D341Med (cell line): ENCODE results near the gene TRIM67.
"Not testable (repeated sequence)": the region's sequence is repeated elsewhere in the genome, so short reads cannot be mapped to it uniquely, and the experiment has no call there.

Source experiments
- DNase-seq: peaks from one replicate; pipeline ENCODE4 v3.0.0; 2012; ENCODE audit warnings: low spot score

TRIM67 gene

DNA sequence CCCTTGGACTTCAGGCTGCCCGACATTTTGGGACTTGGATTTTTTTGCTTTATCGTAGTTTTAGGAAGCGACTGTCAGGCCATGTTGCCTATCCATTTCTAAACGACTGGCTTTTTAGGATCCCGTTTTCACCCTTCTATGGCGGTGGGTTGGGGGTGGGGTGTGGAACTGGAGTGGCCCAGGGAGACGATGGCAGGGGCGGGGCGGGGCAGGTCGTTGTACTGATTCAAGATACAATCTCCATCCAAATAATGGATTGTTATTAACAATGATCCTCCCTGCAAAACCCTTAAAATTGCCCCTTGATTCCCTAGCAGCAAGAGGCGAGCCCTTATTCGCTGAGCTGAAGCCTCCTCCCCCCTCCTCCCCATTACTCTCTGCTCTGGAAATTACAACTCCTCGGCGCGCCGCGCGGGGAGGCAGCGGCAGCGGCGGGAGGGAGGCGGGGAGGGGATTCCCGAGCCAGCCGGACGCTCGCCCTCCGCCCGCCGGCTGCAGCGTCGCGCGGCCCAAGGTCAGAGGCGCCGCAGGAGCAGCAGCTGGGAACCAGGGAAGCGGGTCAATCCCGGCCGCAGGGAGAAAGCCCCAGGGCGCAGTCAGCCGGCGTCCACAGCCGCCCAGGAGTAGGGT, at the start of gene TRIM67:
Gene TRIM67, plus strand, starts transcription at position 392 of the 630 bp plus-strand sequence. CDS start 912 bp downstream, outside the sequence.
- DNase-seq = peak; percentile 83

DNA sequence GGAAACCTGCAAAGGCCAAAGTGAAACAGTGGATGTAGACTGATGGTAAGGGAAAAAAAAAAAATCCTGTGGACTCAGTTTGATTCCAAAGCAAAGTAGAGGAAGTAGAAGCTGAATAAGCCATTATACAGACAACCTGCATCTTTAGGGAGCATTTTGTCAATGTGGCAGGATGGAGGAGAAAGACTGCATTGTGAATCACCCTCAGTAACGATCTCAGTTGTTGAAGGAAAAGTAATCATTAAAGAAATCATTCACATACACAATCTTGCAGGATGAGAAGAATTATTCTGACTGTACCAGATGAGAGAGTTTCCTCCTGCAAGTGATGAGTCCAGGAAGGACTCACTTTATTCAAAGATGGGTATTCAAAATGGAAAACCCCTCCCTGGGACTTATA, 45.1 kb upstream of the TRIM67 start:
- DNase-seq = no peak

DNA sequence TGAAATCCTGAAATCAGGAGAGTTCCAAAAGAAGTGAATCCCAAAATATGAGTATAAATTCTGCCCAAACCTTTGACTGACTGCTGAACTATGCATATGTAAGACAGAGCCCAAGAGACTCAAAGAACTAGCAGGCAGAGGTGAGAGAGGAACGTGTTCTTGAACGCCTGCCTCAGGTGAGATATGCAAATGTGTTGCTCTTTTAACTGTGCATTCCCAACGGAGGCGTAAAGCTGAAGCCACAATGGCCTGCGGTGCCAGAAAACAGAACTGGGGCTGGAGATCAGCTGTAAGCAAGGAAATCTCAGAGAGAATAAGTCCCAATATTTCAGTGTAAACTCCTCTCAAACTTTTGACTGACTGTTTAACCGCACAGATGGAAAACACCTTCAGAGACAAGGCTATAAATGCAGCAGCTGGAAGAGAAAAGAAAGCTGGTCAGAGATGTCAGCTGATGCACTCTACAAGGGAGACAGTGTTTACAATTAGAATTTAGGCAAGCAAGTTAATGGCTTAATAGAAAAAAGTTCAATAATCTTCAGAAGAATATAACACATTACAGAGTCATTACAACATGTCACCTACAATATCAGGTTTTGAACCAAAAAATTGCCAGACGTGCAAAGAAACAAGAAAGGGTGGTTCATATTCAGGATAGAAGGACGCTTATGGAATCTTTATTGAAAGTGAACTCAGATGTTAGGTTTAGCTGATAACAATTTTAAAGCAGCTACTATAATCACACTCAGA, 43.0 kb upstream of the TRIM67 start:
- no peak for DNase-seq

DNA sequence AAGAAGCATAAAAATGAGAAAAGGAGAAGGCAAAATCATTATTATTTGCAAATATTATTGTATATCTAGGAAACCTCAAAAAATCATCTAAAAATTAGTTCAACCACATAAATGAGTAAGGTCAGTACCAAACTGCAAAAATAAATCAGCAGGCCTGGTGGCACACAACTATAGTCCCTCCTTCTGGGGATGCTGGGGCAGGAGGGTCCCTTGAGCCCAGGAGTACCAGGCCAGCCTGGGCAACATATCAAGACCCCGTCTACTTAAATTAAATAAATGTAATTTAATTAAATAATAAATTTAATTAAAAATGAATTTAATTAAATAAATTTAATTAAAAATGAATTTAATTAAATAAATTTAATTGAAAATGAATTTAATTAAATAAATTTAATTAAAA, 40.3 kb upstream of the TRIM67 start:
- no peak for DNase-seq

DNA sequence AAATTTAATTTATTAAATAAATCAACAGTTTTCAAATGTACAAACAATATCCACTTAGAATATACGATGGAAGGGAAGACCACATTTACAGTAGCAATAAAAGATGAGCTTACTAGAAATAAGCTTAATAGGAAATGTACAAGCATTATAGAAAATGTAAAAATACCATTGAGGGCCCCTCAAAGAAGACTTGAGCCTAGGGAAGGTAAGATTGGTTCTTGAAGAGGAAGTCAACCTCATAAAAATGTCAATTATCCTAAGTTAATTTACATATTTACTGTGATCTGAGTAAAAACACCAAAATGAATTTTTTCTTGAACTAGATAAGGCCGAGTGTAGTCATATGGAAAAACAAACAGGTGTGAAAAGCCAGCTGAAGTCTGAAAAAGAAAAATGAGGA, 39.7 kb upstream of the TRIM67 start:
- no peak for DNase-seq

DNA sequence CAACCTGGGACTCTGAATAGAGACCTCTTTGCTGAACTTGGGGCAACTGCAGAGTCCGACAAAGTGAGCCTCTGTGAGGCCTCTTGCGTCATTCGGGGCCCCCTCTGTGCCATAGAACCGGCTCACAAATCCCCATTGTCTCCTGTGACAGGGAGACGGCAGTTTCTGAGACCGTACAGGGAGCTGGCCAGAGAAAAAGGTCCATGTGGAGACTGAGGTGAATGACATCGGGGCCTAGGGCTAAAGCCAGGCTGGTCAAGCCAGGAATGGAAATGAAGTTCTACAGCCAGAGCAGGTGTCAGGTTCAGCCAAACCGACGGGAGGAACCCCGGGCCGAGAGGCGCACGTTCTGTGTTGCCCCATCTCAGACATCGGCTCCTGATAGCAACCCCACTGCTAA, 37.1 kb upstream of the TRIM67 start:
- DNase-seq = no peak

DNA sequence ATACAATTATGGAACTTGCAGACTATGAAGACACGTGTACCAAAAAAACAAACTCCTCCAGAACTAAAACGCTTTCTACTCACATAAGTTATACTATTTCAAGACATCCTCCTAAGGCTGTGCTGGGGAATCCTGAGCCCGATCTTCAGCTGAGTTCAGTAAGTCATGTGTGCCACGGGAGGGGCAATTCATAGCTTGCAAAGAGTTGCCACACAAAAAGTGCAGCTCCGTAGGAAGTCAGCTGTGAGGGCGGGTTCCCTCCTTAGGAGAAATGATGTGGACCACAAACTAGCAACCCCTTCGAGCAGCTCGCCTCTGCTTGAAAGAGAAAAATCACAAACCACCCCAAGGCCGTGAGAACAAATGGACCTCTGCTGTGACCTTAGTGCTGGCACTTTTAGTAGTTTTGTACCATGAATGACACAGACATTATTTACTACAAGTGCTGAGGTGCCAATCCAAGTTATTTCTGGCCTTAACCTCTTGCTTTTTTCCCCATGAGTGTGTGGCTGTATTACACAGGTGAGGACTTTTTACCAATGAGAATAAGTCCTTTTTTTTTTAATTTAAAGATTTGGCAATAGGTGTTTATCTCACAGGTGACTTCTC, 35.8 kb upstream of the TRIM67 start:
- DNase-seq = no peak

DNA sequence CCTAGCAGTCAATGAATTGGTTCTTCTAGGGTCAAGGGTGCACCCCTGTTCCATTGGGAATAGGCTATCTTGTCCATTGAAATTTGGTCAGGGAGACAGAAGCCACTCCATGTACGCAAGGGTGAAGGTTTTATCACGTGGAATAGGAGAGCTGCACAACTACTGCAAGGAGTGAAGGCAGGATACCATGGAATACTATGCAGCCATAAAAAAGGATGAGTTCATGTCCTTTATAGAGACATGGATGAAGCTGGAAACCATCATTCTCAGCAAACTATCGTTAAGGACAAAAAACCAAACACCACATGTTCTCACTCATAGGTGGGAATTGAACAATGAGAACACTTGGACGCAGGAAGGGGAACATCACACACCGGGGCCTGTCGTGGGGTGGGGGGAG, 34.8 kb upstream of the TRIM67 start:
- not testable (repeated sequence) for DNase-seq

DNA sequence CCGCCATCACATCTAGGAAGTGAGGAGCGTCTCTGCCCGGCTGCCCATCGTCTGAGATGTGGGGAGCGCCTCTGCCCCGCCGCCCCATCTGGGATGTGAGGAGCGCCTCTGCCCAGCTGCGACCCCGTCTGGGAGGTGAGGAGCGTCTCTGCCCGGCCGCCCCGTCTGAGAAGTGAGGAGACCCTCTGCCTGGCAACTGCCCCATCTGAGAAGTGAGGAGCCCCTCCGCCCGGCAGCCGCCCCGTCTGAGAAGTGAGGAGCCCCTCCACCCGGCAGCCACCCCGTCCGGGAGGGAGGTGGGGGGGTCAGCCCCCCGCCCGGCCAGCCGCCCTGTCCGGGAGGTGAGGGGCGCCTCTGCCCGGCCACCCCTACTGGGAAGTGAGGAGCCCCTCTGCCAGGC, 33.4 kb upstream of the TRIM67 start:
- not testable (repeated sequence) for DNase-seq

DNA sequence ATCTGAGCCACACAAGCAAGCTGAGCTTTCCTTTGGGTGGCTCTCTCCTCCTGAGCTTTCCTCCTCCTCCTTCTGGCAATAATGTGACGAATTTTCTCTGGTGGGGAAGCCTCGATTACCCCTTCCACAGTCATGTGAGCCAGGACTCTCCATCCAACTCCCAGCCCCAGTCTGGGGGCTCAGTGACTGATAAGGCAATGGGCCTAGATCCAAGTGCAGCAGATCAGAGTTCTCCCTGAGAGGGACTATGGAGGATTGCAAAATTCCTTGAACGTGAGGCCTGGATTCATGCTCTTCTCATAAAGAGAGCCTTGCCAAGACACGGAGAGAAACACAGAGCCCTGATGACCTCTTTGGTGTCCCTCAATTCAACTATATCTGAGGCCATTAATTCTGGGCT, 31.3 kb upstream of the TRIM67 start:
- DNase-seq = no peak

DNA sequence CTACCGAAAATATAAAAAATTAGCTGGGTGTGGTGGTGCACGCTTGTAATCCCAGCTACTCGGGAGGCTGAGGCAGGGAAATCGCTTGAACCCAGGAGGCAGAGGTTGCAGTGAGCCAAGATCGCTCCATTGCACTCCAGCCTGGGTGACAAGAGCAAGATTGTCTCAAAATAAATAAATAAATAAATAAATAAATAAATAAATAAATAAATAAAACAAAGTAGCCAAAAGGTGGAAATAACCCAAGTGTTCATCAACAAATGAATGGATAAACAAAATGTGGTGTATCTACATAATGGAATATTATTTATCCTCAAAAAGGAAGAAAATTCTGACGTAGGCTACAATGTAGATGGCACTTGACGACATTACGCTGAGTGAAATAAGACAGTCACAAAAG, 29.3 kb upstream of the TRIM67 start:
- DNase-seq = not testable (repeated sequence)

DNA sequence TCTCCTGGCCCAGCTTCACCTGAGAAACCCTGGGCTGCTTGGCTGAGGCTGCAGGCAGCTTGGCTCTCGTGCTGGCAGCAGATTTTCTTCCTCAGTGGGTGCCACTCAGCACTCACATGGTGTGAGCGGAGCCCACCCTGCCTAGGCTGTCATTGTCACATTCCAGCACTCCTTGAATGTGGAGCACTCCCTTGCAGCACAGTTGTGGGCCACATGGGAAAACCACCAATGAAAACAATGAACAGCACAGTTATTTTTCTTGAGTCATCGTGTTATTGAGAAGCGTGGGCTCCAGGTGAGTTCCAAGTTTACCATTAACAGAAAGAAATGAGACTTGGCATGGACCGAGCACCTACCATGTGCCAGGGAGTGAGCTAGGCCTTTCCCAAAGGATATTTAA, 27.2 kb upstream of the TRIM67 start:
- DNase-seq = no peak

DNA sequence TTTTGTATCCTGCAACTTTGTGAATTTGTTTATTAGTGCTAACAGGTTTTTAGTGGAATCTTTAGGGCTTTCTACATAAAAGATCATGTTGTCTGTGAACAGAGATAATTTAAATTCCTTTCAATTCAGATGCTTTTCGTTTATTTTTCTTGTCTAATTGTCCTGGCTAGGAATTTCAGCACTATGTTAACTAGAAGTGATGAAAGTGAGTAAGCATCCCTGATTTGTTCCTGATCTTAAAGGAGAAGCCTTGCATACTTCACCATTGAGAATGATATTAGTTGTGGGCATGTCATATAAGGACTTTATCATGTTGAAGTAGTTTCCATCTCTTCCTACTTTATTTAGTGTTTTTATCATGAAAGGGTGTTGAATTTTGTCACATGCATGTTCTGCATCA, 23.6 kb upstream of the TRIM67 start:
- no peak for DNase-seq

DNA sequence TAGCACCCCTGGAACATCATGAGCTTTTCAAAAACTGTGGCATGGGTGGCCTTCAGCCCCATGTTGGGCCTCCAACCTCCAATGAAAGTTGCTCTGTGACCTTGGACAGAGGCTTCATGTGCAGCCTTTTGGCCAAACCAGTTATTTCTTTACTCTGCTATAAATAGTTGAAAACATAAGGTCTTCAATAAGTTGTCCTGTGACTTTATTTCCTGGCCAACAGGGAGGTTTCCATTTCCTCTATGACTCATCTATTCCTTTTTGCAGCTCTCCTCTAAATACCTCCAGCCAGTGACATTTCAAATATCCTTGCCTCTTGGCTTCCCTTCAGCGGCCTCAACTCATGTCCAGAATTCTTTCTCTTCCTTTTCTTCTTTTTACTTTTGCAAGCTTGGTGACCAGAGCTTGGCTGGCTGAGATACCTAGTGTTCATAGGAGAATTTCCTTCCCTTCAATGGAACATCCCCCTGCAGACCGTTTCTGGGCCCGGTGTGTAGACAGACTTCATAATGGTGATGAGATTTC, 22.7 kb upstream of the TRIM67 start:
- no peak for DNase-seq

DNA sequence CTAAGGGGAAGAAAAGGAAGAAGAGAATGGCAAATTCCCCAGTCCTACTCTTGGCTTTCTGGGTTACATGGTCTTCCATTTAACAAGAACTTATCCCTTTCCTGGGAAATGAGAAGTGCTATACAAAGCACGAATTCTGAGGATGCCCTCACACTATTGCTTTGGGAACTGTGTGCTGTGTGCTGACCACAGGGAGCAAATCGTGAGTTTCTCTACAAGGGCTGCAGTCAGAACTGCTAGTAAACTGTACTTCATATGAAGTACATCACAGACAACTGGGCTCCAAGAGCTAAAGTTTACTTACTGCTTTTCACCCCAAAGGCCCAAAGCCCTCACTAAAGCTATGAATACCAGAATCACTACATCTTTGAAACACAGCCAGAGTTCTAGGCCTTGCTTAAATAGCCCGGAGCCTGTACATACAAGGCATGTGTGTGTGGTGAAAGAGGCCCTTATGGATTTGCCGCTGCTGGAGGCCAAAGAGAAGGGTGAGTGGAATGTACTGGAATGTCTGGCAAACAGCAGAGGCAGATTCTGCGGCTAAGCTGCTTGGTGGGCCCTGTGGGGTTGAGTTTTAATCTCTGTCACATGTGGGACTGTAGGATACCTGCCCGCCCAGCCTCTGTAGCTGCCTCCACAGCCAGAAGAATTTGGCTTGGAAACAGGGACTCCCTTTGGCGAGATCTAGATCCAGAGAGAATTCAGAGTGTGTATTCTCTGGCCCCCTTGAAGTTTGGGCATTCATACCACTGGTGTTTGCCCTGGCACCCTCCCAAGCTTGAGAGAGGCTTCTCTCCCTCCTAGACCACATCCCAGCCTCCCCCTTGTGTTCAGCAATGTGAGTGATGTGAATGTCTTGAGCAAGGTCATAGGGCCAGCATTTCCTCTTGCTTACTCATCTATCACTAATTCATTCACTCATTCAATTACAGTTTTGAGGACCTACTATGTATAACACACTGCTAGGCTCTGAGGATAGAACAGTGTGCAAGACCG, 21.9 kb upstream of the TRIM67 start:
- DNase-seq = no peak

DNA sequence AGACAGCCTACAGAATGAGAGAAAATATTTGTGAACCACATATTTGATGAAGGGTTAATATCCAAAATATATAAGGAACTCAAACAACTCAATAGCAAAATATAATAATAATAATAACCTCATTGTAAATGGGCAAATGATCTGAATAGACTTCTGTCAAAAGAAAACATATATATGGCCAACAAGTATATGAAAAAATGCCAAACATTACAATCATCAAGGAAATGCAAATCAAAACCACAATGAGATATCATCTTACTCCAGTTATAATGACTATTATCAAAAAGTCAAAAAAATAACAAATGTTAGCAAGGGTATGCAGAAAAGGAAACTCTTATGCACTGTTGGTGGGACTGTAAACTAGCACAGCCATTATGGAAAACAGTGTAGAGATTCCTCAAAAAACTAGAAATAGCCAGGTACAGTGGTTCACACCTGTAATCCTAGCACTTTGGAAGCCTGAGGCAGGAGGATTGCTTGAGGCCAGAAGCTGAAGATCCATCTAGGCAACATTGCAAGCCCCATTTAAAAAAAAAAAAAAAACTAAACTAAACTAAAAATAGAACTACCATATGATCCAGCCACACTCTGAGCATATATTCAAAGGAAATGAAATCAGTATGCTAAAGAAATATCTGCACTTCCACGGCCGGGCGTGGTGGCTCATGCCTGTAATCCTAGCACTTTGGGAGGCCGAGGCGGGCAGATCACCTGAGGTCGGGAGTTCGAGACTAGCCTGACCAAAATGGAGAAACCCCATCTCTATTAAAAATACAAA, 17.3 kb upstream of the TRIM67 start:
- DNase-seq = no peak

DNA sequence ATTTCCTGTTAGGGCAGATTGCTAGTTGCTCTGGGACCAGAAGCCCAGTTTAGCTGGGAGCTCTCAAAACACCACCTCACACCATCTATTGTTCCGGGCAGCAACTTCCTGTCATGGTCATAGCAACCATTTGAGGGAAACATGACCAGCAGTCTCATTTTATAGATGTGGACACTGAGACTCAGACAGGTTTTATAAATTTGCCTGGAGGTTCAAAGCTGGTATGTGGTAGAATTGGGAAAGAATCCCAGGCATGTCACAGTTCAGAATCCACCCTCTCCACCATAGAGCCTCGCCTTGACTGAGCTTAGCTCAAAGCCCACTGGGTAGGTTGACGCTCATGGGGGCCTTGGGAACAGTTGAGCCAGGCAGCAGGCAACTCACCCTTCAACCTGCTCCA, 14.0 kb upstream of the TRIM67 start:
- no peak for DNase-seq

DNA sequence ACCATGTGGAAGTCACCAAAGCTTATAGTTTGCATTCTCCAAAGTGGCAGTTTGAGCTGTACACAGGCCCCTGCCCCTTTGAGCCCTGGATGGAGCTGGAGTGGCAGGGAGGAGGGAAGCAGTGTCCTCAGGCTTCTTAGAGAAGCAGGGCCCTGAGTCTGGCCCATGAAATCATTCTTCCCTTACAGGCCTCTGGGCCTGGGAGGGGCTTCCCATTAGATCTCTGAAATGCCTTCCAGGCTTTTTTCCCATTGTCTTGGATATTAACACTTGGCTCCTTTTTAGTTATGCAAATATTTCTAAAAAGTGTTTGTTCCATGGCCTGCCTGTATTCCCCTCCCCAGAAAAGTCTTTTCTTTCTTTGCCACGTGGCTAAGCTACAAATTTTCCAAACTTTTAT, 10.0 kb upstream of the TRIM67 start:
- no peak for DNase-seq

DNA sequence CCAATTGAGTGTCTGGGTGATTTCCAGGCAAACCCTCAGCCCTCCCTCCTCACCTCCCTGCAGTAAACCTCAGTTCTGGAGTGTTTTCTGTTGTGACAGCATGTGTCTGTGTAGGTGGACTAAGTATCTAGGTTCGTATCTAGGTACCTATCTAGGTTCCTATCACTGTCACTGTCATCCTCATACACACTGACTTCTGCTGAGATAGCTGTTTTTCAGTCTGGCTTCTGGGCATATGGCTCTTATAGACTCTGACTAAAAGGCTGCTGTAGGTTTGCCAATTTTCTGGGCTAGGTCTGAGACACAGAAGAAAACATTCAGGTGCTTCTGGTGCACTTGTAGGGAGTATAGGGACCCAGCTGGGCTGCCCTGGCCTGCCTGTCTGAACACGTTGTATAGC, 8.1 kb upstream of the TRIM67 start:
- no peak for DNase-seq

DNA sequence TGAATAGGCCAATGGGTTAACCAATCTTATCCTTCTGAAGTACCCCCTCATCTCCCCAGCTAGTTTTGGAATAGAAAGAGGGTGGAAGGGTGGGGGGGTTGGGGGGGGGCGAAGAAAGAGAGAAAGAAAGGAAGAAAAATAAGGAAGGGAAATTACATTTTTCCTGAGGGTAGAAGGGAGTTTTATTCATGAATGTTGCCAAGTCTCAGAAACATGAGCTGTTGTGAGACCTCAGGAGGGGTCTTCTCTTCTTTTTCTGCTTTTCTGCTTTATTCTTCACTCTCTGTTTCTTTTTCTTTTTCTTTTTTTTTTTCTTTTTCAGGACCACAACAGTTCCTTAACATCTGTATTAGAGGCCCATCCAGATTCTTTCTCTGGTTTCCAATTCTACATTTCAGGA, 6.0 kb upstream of the TRIM67 start:
- no peak for DNase-seq

DNA sequence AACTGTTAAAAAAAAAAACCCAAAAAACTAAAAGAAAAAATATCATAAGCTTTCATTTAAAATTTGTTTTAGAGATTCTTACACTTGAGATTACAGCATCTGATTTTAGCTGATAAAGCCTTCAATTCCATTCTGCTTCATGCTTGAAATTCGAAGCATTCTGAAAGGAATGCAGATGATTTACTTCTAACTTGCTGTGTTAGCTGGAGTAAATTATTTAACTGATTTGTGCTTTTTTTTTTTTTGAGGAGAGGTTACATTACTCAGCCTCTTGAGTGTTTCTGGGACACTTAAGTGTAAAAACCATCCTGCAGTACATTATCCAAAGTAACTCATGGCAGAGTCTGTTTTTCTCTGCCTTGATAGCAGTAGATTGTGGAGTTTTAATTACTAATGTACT, 4.5 kb upstream of the TRIM67 start:
- DNase-seq = no peak
